Right renal pelvis (tissue), 4 donors: Measurements from ENCODE around the gene ZIK1. TPM values are rescaled to one million over a fixed set of nuclear protein-coding genes. Genes with fewer than 3 reads are reported as not detected.

ENCODE experiments used
- DNase-seq, 4 donors: peaks; one replicate each; pipeline ENCODE4 v3.0.0-alpha.2; 2013; ENCODE audit warnings: low read depth in 4 of 4, low spot score in 3 of 4, missing footprints in 1 of 4
- polyA plus RNA-seq, 4 donors: library from polyadenylated mRNA; unstranded; fragments of 120-200 nt; gene quantifications; one replicate each; pipeline ENCODE4 v1.2.1, GENCODE V29; 2013; ENCODE audit not compliant: insufficient read length in 4 of 4

ZIK1 gene
- polyA plus RNA-seq, result 10 to 100 TPM; 16.3 to 21.1 (median 18.8) TPM

DNA sequence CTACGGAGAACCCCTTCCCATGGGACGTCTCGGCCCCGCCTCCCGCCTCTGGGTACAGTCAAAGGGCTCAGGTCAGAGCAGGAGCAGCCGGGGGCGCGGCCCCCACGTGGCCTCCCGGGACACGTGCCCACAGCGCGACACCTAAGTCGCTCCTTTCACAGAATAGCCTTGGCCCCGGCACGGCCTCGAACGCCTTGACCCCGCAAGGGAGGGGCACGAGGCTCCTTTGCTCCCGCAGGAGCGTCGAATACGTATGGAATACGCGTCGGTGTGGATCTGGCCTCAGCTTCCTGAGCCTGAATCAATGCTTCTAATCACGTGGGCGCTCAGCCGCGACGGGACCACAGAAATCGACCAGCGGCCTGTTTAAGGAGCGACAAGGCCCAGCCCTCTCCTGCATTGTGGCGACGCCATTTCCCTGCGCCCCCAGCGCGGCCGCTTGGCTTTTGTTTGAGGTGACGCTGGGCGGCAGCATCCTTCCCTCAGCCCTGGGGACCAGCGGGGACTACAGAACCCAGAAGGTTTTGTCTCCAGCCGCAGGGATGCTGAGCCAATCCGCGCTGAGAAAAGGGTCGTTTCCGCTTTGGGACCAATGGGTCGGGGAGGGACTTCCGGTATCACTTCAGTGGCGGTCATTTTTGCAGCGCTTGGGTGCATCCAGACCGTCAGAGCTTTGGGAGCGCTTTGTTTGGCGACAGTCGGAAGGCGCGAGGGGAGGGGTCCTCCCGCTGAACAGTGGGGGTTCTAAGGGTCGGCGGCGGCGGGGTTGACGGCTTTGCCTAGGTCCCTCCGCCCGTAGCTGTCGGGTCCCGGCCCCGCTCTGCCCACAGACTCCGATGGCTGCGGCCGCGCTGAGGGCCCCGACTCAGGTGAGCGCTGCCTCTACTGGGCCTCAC, at the start of gene ZIK1:
TSS of gene ZIK1 (plus strand) at position 625 of the 896 bp plus-strand sequence. CDS start at position 837, 212 bp downstream.
- peak; percentile 90 to 96 (median 93) for DNase-seq

- no peak for DNase-seq
These were observed 45.9 kb upstream of the ZIK1 start for GRCh38 chr19:57537953-57538547.

DNA sequence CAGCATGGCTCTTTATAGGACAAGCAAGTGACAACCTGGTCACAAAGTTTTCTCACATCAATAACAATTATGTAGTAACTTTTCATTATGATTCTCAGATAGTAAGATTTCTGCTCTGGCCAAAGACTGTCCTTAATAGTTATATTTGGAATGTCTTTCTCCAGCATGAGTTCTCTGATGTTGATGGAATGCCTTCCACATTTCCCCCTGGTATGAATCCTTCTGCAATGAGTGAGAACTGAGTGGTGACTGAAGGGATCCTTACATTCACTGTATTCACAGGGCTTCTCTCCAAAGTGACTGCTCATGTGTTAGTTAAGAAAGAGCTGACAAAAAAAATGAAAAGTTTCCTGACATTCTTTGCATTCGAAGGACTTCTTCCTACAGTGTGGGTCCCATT, 37.4 kb upstream of the ZIK1 start:
- DNase-seq, result no peak

- DNase-seq, result no peak
These were observed 31.5 kb upstream of the ZIK1 start for GRCh38 chr19:57552432-57552831.

DNA sequence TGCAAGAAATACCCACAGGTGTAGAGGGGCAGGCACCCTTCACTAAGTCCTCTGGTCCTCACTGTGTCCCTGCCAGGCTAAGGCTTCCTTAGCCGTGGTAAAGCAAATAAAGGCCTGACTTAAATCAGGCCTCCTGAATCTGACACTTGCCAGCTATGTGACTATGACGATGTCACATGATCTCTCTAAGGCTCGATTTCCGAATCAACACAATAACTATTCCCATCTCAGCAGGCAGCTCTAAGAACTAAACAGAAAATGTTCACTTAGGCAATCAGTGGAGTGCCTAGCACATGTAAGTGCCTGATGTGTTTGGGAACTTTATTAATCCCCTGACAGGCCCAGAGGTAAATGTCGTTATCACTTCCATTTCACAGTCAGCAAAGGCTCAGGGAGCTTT, 26.3 kb upstream of the ZIK1 start:
- DNase-seq, result no peak

- DNase-seq, result no peak
These were observed 25.4 kb upstream of the ZIK1 start for GRCh38 chr19:57558525-57558924.

DNA sequence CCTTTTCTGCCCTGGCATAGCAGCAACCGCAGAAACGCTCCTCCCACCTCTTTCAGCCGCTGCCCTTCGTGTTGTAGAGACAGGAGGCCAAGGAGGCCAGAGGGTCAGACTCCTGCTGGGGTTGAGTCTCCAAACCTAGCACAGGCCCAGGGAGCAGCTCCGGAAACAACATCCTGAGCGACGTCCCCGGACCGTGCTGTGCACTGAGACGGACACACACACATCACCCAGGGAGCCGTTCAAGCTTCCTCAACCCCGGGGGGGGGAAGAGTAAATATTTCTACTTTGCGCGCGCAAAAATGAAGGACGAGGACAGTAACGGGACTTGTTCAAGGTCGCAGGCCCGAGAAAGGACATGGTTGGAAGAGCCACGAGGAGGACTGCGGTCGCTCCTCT, 24.9 kb upstream of the ZIK1 start:
- no peak for DNase-seq

DNA sequence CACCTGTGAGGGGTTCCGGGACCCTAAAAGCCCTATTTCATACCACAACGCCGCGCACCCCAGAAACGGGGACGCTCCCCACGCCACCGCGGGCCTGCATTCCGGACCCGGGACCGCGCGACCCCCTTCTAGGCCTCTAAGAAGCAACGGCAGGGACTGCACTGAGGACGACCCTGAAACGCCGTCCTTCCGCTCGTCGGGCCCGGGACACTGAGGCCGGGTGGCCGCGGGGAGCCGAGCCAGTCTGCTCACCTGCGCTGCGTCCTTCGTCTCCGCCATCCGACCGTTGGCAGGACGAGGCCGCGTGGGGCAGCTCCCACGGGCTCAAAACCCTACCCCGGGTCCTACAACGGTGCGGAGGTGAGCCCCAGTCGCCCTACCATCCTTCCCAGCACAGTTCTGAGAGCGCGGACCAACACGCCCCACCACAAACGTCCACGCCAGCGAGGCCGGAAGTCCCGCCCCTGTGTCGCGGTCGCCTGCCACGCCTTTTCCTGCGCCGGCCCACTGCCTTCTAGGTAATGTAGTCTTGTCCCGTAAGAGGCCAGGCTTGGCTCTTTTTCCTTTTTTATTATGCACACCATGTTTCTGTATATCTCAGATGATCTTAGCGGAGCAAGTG, 24.4 kb upstream of the ZIK1 start, which contains the start of gene ZNF550:
TSS of gene ZNF550 (minus strand) at position 460 of the 622 bp plus-strand sequence. CDS start at position 279, 181 bp downstream.
- DNase-seq, result peak; percentile 77 to 83 (median 80)

DNA sequence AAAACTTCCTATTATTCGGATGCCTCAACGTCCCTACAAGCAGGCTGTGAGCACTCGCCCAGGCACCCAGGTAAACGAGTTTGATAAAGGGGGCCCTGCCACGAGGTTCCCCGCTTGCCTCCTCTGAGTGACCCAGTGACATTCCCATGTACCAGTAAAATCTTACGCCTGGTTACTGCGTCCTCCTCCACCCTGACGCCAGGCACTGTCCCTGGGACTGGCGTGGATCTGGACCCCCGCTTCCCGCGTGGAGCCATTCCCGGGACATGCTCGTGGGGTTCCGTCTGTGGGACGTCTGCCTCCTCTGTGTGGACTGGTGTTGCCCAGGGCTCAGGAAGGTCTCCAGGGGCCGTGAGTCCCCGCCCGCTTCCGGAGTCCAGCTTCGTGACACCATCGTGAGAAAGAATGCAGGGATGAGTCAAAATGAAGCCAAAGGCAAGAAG, 23.9 kb upstream of the ZIK1 start:
- no peak for DNase-seq

DNA sequence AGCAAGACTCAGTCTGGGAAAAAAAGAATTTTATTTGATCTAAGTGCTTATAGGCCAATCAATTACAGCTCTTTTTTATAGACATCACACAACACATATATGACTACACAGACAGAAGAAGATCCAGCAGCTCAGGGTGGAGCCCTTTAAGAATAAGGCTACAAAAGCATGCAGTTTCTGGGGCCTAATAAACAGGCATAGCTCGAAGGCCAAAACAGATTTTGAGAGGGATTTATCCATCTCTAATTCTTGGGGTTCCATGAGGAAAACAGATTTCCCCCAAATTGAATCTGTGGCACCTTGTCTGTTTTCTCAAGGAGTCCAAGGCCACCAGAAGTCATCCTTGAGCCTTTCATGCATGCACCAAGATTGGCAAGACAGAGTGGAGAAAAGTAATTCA, 20.4 kb upstream of the ZIK1 start:
- DNase-seq, result no peak

DNA sequence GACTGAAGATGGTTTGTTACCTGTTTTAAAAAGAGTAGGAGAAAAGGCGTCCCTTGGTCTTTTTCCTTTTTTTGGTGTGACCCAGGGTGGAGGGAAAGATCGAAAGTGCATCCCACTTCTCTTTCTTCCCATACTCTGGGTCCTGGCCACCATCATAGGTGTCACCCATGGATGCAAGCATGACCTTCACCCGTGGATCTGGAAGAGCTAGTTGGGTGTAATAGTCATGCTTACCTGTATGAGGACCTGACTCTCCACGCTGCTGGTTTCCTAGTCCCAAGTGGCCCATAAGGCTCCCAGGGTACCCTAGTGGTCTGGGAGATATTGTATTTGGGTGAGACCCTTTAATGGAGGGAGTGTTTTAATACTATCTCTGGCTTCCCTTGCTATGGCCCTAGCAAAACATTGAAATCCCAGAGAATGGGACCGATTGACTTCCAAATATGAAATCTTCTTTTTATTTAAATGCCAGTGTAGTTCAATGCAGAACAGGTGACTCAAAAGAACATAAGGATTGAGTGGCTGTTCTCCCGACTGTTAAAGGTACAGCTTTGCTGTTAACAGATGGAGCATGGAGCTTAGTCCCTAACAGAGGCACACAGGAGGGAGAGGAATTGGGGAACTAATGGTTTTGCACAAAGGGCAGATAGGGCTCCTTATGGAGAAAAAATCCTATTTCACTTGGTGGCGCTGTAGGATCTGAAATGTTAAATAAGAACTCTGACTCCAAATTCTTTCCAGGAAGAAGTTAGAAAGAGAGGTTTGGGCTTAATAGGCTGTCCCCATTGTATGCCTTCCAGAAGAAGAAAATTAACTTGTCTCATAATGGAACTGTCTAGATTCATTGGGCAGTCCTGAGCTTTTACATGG, 17.3 kb upstream of the ZIK1 start:
- DNase-seq, result no peak

- DNase-seq, result no peak
These were observed 13.2 kb upstream of the ZIK1 start for GRCh38 chr19:57570707-57571106.

DNA sequence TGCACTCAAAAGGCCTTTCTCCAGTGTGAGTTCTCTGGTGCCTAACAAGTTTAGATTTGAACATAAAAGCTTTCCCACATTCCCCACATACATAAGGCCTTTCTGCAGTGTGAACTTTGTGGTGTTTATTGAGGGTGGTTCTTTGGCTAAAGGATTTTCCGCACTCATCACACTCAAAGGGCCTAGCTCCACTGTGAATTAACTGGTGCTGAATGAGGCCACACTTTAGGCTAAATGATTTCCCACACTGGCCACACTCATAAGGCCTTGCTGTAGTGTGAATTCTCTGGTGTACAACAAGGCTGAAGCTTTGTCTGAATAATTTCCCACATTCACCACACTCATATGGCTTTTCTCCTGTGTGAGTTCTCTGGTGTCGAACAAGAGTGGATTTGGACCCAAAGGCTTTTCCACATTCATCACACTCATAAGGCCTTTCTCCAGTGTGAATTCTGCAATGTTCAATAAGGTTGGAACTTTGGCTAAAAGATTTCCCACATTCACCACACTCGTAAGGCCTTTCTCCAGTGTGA, 11.5 kb upstream of the ZIK1 start:
- DNase-seq, result no peak

DNA sequence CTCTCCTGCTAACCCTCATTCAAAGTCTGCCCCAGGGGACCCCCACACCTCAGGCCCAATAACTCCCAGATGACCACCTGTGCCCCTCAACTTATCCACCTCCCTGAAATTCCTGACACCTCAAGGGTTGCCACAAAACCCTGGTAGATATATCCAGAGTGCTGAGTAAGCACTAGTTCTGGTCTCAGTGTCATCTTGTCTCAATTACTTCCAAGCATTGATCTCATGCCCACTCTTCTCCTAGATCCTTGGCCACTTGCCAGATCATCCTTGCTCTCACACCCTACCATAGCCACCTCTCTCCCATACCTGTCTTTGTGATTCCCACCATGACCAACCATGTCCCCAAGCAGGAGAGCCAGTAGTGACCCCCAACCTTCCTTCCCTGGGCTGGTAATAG, 7.3 kb upstream of the ZIK1 start:
- no peak for DNase-seq

GRCh38 chr19:57578487-57579205, 5.3 kb upstream of the ZIK1 start, which contains the start of gene ZNF416:
Gene ZNF416 (minus strand): TSS chr19:57578911. CDS start chr19:57578704, 207 bp downstream.
- DNase-seq, result peak; percentile 96 to 99 (median 98)

GRCh38 chr19:57583104-57583520, 833 bp upstream of the ZIK1 start:
- DNase-seq, result no peak

DNA sequence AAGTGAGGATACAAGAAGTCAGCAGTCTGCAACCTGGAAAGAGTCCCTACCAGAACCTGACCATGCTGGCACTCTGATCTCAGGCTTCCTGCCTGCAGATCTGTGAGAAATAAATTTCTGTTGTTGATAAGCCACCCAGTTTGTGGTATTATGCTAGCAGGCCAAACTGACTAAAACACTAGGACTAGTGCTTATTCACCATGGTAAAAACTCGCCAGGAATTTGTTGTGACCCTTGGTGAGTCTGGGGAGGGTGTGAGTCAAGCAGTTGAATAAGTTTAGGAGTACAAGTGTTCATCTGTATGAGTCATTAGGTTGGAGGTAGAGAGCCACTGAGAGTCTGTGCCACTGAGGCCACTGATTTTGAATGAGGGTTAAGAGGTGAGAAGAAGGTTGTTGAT, 3.6 kb downstream of the ZIK1 start:
- no peak for DNase-seq

- DNase-seq, result no peak
These were observed 15.4 kb downstream of the ZIK1 start for GRCh38 chr19:57599377-57599760.

- DNase-seq, result peak; percentile 82 to 94 (median 92)
These were observed 15.9 kb downstream of the ZIK1 start, which contains the start of gene ZNF530 for GRCh38 chr19:57599761-57600383. Gene ZNF530 (plus strand): TSS chr19:57599885. CDS start chr19:57604346, 4,461 bp downstream.
